Activated CD4-positive, alpha-beta T cell treated with anti-CD3 and anti-CD28 coated beads, Interleukin-2, Interleukin-4, amounts not matched to agents 100 ng/mL and 50 ng/mL, durations not matched to agents 16 hours and 8 hours (primary cell): ENCODE measurements around the gene S100A6.
"Not testable (repeated sequence)": the region's sequence is repeated elsewhere in the genome, so short reads cannot be mapped to it uniquely, and the experiment has no call there.

Source experiments
- DNase-seq: peaks from one replicate; pipeline ENCODE4 v3.0.0-alpha.2; 2020; ENCODE audit warnings: low spot score

Gene S100A6

GRCh38 chr1:153563991-153564390 is 28.2 kb upstream of the S100A6 start:
- no peak for DNase-seq

- DNase-seq: no peak
Measured at GRCh38 chr1:153563483-153563901, 27.7 kb upstream of the S100A6 start.

GRCh38 chr1:153562021-153562420 is 26.2 kb upstream of the S100A6 start:
- DNase-seq: not testable (repeated sequence)

- no peak for DNase-seq
Measured at GRCh38 chr1:153561466-153561985, 25.7 kb upstream of the S100A6 start.

GRCh38 chr1:153560771-153561465 is 25.1 kb upstream of the S100A6 start:
- no peak for DNase-seq

GRCh38 chr1:153560241-153560640 is 24.4 kb upstream of the S100A6 start:
- no peak for DNase-seq

GRCh38 chr1:153557877-153558276 is 22.1 kb upstream of the S100A6 start:
- DNase-seq: no peak

GRCh38 chr1:153556348-153556747 is 20.6 kb upstream of the S100A6 start:
- DNase-seq: no peak

GRCh38 chr1:153553830-153554541 is 18.2 kb upstream of the S100A6 start:
- DNase-seq: no peak

- DNase-seq: no peak
Measured at GRCh38 chr1:153553096-153553495, 17.3 kb upstream of the S100A6 start.

- no peak for DNase-seq
Measured at GRCh38 chr1:153552335-153552734, 16.5 kb upstream of the S100A6 start.

GRCh38 chr1:153550827-153551500 is 15.2 kb upstream of the S100A6 start:
- DNase-seq: no peak

- no peak for DNase-seq
Measured at GRCh38 chr1:153550398-153550758, 14.6 kb upstream of the S100A6 start.

- DNase-seq: no peak
Measured at GRCh38 chr1:153549741-153550397, 14.1 kb upstream of the S100A6 start.

GRCh38 chr1:153548722-153549688 is 13.2 kb upstream of the S100A6 start, which contains the start of gene S100A3:
Gene S100A3 (minus strand): TSS chr1:153549258. CDS start chr1:153548485, 773 bp downstream.
- DNase-seq: no peak

GRCh38 chr1:153547560-153548551 is 12.1 kb upstream of the S100A6 start:
- DNase-seq: no peak

- no peak for DNase-seq
Measured at GRCh38 chr1:153546796-153547559, 11.2 kb upstream of the S100A6 start.

- DNase-seq: no peak
Measured at GRCh38 chr1:153546371-153546770, 10.6 kb upstream of the S100A6 start.
